Myocyte (in vitro differentiated cells): ENCODE results near the gene MAP3K13. TPM values are rescaled to one million over a fixed set of nuclear protein-coding genes. Genes with fewer than 3 reads are reported as not detected.

Experiments
- DNase-seq: peaks from one replicate; pipeline ENCODE4 v3.0.0-alpha.2; 2012; ENCODE audit warnings: low read depth
- polyA plus RNA-seq: library from polyadenylated mRNA; unstranded; fragments of >200 nt; gene quantifications from one replicate; pipeline ENCODE4 v1.2.1, GENCODE V29; 2012; ENCODE audit warnings: missing spikeins
- total RNA-seq: library from RNA; depleted of rRNA; stranded (reverse); fragments of >200 nt; gene quantifications from 2 replicates; pipeline ENCODE4 v1.2.3, GENCODE V29; 2014

The MAP3K13 gene
- 9.4 and 12.1 TPM in 2 replicates for total RNA-seq
- polyA plus RNA-seq: 10.7 TPM

DNA sequence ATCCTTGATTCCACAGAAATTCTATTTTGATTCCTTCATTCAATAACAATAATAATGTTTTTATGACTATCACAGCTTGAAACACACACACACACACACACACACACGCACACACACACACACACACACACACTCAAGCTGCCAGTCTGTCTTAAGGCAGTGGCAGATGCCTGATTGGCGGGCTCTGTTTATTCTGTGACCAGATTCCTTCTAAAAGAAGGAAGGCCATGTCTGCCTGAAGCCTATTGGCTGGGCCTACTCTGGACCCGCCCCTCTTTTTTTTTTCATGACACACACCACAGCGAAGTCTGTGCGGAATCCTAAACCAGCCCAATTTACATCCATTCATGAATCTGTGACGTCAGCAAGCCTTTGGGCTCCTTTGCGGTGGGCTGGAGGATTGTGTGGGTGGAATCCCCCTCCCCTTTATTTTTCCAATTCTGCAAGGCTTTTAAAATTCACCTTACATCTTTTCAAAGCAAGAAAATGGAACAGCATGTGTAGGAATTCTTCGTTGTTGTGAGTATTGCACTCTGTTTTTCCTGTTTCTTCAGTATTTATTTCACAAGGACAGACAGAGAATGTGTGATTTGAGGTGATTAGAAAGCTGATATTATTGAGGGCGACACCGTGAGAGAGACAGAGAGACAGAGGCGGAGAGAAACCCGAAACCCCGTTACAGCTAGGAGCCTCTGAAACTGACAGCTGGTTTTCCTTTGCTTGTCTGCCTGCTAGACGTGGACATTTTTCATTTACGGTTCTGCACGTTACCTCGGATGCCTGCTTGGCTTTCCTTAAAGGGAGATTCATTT, at the start of gene MAP3K13:
MAP3K13 (plus strand) TSS at position 287 of the 812 bp plus-strand sequence. CDS start 65,446 bp downstream, outside the sequence.
- peak; percentile 97 for DNase-seq

- no peak for DNase-seq
These were observed 49.2 kb upstream of the MAP3K13 start for GRCh38 chr3:185313693-185314246.

DNA sequence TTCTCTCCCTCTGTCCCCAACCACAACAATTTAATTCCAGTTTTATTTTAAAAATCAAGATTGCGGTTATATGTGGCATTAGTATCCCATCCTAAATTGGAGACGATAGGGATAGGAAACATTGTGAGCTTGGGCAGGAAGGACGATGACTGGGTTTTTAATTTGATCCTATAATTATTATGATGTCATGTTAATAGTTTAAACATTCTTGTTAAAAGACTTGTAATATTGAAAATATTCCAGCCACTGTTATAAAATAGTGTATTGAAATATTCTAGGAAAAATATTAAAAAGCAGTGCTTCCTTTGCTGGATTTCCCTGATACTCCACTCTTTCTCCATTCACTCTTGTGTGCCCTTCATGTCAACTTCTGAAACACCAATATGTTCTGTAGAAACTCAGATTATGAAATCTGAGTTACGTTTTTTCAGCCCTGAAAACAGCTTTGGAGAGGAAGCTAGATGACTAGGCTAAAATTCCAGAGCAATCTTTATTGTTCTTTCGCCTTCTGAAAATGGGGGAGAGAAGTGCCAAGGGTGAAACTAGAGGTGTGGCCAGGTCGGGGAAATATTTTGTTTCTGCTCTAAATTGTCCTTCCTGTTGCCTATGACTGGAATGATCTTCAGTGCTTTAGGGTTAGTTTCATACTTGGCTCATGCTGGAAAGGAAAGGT, 46.1 kb upstream of the MAP3K13 start:
- no peak for DNase-seq

DNA sequence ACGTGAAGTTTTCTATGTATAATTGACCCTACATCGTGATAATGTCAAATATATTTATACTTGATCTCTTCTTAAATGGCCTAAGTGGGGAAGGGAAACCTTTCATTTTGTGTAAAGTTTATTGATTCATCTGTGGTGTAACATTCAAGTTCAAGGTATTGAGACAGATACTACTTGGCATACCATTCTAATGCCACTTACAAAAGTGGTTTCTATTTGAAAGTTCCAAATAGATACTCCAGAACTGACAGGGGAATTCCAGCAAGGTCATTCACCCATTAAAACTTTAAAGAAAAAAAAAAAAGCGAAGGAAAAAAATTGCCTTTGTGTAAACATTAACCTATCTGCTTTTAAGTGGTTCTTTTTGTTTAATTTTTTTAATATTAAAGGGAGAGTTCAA, 45.3 kb upstream of the MAP3K13 start:
- no peak for DNase-seq

- DNase-seq: peak; percentile 9
These were observed 44.8 kb upstream of the MAP3K13 start for GRCh38 chr3:185318141-185318540.

- DNase-seq: no peak
These were observed 43.1 kb upstream of the MAP3K13 start for GRCh38 chr3:185319801-185320200.

DNA sequence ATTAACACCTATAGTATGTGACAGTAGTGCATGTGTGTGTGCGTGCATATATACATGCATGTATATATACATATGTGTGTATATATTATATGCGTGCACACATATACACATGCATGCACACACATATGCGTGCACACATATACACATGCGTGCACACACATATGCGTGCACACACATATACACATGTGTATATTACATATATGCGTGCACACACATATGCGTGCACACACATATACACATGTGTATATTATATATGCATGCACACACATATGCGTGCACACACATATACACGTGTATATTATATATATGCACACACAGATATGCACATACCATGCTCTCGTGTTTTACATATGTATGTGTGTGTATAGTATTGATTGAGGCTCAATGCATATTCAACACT, 42.0 kb upstream of the MAP3K13 start:
- no peak for DNase-seq

DNA sequence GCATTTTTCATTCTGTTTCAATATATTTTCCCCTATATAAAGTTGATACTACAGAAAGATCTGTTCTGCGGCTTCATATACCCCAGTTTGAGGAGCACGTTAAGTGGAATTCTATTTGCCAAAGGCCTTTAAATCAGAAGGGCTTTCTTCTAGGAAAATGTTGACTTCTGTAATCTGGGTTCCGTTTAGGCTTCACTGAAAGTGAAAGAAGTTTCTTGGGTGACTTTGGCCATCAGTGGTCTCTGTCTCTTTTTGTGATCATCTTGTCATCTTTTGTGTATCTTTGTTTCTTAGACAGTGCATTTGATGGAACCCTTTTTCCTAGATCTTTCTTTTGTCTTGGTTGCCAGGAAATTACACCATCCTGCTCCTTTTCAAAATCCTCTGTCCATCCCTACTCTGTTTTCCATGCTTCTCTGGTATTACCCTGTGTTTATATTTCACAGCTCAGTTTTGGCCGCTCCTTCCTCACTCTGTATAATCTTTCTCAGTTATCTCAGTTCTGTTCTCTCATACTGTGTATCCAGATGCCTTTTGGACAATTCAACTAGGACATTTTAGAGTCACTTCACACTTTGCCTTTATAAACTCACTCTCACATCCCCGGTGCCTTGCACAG, 40.7 kb upstream of the MAP3K13 start:
- DNase-seq: no peak

GRCh38 chr3:185325946-185326791, 36.8 kb upstream of the MAP3K13 start:
- no peak for DNase-seq

- no peak for DNase-seq
These were observed 35.9 kb upstream of the MAP3K13 start for GRCh38 chr3:185327062-185327461.

- no peak for DNase-seq
These were observed 34.5 kb upstream of the MAP3K13 start for GRCh38 chr3:185328324-185329004.

DNA sequence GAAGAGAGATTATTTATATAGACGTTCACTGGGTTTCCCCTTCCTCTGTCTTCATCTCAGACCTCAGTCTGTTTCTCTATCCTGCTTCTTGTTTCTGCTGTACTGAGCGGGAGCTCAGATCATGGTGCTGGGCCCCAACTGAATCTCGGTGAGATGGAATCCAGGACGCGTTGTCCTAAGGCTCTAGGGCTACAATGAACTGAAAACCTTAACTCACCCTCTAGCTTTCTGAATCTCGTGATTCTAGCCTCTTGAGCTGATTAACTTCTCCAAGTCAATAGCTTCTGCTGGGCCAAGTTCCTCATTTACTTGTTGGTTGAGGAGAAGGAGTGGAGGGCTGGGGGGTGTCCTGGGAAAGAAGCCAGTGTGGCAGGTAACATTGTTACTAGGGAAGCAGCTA, 32.7 kb upstream of the MAP3K13 start:
- no peak for DNase-seq

DNA sequence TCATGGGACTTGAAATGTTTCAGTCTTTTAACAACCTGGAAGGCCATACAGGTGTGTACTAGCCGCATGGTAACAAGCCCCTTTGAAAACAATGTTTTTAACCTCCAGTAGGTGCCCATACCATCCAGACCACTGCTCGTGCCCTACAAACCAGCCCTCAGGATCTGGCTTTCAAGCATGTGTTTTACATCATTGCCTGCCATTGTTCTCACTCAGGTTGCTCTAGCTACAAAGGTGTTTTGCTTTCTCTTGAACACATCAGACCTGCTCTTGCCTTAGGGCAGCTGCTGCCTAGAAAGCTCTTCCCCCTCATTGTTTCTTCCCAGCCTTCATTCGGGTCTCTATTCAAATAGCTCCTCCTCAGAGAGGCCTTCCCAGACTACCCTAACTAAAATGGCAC, 32.3 kb upstream of the MAP3K13 start:
- DNase-seq: no peak

- peak; percentile 41 for DNase-seq
These were observed 30.8 kb upstream of the MAP3K13 start for GRCh38 chr3:185332026-185332735.

GRCh38 chr3:185335799-185336198, 27.1 kb upstream of the MAP3K13 start:
- DNase-seq: peak; percentile 30

DNA sequence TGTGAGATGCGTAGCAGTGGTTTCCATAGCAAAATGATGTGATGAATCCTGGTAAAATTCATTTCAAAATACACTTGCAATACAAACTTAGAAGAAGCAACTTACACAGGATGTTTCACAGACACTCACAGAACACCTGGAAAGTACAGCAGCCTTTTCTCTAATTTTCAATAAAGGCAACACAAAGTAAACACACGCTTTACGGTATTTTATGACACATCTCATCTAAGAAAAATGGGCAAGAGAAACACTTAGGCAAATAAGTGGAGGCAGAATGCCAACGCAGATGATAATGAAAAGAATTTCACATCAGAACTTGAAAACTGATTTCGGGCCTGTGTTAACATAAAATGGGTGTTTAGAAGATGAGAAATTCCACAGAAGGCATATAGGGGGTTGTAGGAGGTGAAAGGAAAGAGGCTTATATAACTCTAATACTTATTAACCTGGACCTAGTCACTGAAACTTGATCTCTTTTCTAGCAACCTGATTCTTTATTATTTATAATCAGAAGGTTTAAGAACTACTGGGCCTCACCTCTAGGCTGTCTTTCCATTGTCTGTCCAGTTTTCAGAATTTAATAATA, 25.6 kb upstream of the MAP3K13 start:
- no peak for DNase-seq

GRCh38 chr3:185339945-185340344, 23.0 kb upstream of the MAP3K13 start:
- no peak for DNase-seq

DNA sequence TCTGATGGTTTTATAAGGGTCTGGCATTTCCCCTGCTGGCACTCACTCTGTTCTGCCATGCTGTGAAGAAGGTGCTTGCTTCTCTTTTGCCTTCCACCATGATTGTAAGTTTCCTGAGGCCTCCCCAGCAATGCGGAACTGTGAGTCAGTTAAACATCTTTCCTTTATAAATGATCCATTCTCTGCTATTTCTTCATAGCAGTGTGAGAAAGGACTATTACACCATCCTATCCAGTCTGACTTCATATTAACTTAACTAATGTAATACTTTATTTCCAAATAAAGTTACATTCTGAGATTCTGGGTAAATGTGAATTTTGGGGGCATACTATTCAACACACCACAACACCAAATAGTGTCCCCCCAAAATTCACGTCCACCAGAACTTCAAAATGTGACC, 22.2 kb upstream of the MAP3K13 start:
- no peak for DNase-seq
